Measurements from ENCODE around the gene ZNF511.

DNA sequence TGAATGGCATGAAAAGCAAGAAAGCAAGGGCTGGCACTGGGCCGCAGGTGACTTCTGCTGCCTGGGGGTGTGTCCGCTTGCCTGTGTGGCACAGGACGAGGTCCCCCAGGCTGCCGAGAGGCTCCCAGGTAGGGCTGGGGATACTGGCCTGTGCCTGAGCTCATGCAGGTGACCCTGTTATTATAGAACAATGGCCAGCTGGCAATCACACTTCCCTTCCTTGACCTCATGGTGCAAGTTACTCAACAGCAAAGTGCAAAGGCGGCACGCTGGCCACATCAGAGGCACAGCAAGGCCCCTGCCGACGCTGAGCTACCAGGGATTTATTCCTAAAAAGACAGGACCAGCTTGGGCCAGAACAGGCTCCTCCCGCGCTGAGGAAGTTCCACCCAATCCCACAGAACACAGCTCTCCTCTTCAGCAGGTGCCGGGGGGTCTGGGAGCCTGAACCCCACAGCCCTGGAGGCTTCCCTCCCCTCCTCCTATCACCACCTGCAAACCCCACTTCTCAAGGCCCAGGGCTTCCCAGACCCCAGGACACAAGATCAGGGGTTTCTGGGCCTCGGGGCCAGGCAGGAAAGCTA is 30.6 kb upstream of the ZNF511 start:
- TF ChIP-seq CTCF (IDR thresholded peaks at IDR 0.05; ENCODE audit: insufficient read depth, low read length, poor library complexity, severe bottlenecking) (no peak), EZH2phosphoT487 (conservative IDR thresholded peaks at IDR 0.05; ENCODE audit: low read length) (no peak)

Measured in SU-DHL-6 (cell line).